Measurements from ENCODE around the gene KCNQ4. TPM values are rescaled to one million over a fixed set of nuclear protein-coding genes. Genes with fewer than 3 reads are reported as not detected.

KCNQ4 gene
- total RNA-seq, 1 donor from 2014 or later, result 0.27 TPM

DNA sequence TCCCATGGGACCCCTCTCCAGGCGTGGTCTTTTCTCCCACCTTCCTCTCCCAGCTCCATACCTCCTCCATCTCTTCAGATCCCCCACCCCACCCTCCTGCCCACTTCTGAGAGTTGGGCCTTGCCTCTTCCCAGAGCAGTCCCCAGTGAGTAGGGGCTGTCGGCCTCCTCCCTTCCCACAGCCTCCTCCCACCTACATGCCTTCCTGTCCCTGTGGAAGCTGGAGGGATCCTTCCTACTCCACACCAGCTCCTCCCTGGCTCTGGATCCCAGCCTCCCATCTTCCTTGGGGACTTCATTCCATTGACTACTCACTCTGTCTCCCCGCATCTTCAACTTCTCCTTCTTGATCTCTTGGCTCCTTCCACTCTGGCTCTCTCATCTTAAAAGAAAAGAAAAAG is 24.9 kb downstream of the KCNQ4 start:
- DNase-seq, result no peak

GRCh38 chr1:40808909-40809308 is 25.3 kb downstream of the KCNQ4 start:
- H3K4me3 Mint-ChIP-seq, result no peak overlapping the region
- H3K36me3 Mint-ChIP-seq (ENCODE audit: low read depth), result no peaks in the 10 kb centered on the region
- DNase-seq, result no peak
- H3K4me1 Mint-ChIP-seq, result peaks cover 27% of the 10 kb centered on the region
- no peaks in the 10 kb centered on the region for H3K27me3 Mint-ChIP-seq
- ChIA-PET CTCF (no interaction called here), POLR2A (interaction anchor here (1.0 to 1.4 kb wide), 2 partner anchors 10 to 118 kb away, joined by 3 to 5 read pairs; partner anchors contain the start of gene NFYC)
- peak; percentile 11 for ATAC-seq (ENCODE audit: low read depth)
- TF ChIP-seq CTCF (IDR thresholded peaks at IDR 0.05), result no peak
- intact Hi-C loops (cut with micrococcal nuclease), result loop anchor here (1.0 to 5.0 kb wide), 2 partner anchors 9 to 37 kb away; no protein-coding TSS in a partner anchor
- peak overlapping the region; percentile 68 for H3K27ac Mint-ChIP-seq
- H3K9me3 Mint-ChIP-seq, result no peaks in the 10 kb centered on the region

More for the DNA sequence above, 24.9 kb downstream of the KCNQ4 start:
- H3K36me3 Mint-ChIP-seq (ENCODE audit: low read depth), result no peaks in the 10 kb centered on the region
- ChIA-PET CTCF (interaction anchor here (1.1 kb wide), 1 partner anchor 34 kb away, joined by 3 read pairs; no protein-coding TSS in a partner anchor), POLR2A (interaction anchor here (1.4 kb wide), 1 partner anchor 10 kb away, joined by 3 read pairs; no protein-coding TSS in a partner anchor)
- no peak for TF ChIP-seq CTCF (IDR thresholded peaks at IDR 0.05)
- H3K9me3 Mint-ChIP-seq, result no peaks in the 10 kb centered on the region
- H3K4me1 Mint-ChIP-seq, result peaks cover 32% of the 10 kb centered on the region
- no peaks in the 10 kb centered on the region for H3K27me3 Mint-ChIP-seq
- intact Hi-C loops (cut with micrococcal nuclease), result loop anchor here (5.0 kb wide), 1 partner anchor 36 kb away; no protein-coding TSS in a partner anchor
- H3K4me3 Mint-ChIP-seq, result no peak overlapping the region
- no peak for ATAC-seq (ENCODE audit: low read depth)
- no peak overlapping the region for H3K27ac Mint-ChIP-seq

- Mint-ChIP-seq H3K27me3 (no peaks in the 10 kb centered on the region), H3K9me3 (no peaks in the 10 kb centered on the region), H3K4me1 (peaks cover 21% of the 10 kb centered on the region), H3K36me3 (ENCODE audit: low read depth) (no peaks in the 10 kb centered on the region), H3K27ac (no peak overlapping the region), H3K4me3 (no peak overlapping the region)
- no peak for DNase-seq
- ATAC-seq (ENCODE audit: low read depth), result no peak
- intact Hi-C loops (cut with micrococcal nuclease), result no loop called here
- CTCF ChIA-PET, result interaction anchor here (1.5 kb wide), 1 partner anchor 36 kb away, joined by 4 read pairs; no protein-coding TSS in a partner anchor
- TF ChIP-seq CTCF (IDR thresholded peaks at IDR 0.05), result no peak
- POLR2A ChIA-PET, result no interaction called here
Measured at GRCh38 chr1:40810927-40811326, 27.3 kb downstream of the KCNQ4 start.

DNA sequence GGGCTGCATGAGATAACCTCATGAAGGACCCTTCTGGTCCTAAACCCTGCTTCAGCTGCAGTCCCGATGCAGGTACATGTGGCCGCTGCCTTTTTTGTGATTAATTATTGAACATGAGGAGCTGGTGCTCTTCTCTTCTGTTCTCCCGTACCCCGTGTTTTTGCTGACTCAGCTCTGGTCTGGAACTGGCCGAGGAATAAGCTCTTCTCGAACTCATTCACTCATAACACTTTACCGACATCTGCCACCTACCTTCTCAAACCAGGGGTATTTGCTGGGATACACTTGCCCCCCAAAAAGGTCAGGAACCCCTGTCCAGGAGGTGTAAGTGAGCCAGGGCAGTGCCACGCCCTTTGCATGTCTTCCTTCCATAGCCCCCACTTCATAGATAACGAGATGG is 31.8 kb downstream of the KCNQ4 start:
- no peaks in the 10 kb centered on the region for H3K27me3 Mint-ChIP-seq
- DNase-seq, result no peak
- ATAC-seq (ENCODE audit: low read depth), result no peak
- POLR2A ChIA-PET, result interaction anchor here (1.3 kb wide), 1 partner anchor 11 kb away, joined by 5 read pairs; no protein-coding TSS in a partner anchor
- intact Hi-C loops (cut with micrococcal nuclease), result no loop called here
- TF ChIP-seq CTCF (IDR thresholded peaks at IDR 0.05), result no peak
- no peaks in the 10 kb centered on the region for H3K9me3 Mint-ChIP-seq
- CTCF ChIA-PET, result no interaction called here
- H3K27ac Mint-ChIP-seq, result no peak overlapping the region
- no peaks in the 10 kb centered on the region for H3K36me3 Mint-ChIP-seq (ENCODE audit: low read depth)
- no peak overlapping the region for H3K4me3 Mint-ChIP-seq
- peaks cover 14% of the 10 kb centered on the region for H3K4me1 Mint-ChIP-seq

- no peaks in the 10 kb centered on the region for H3K9me3 Mint-ChIP-seq
- no peak for TF ChIP-seq CTCF (IDR thresholded peaks at IDR 0.05)
- peaks cover 13% of the 10 kb centered on the region for H3K4me1 Mint-ChIP-seq
- no peak for DNase-seq
- ATAC-seq (ENCODE audit: low read depth), result peak; percentile 47
- H3K27me3 Mint-ChIP-seq, result no peaks in the 10 kb centered on the region
- intact Hi-C loops (cut with micrococcal nuclease), result loop anchor here (1.0 kb wide), 3 partner anchors 9 to 44 kb away; partner anchors contain the start of gene CITED4
- POLR2A ChIA-PET, result interaction anchor here (1.6 kb wide), 1 partner anchor 9 kb away, joined by 3 read pairs; no protein-coding TSS in a partner anchor
- peak overlapping the region; percentile 85 for H3K4me3 Mint-ChIP-seq
- no peaks in the 10 kb centered on the region for H3K36me3 Mint-ChIP-seq (ENCODE audit: low read depth)
- CTCF ChIA-PET, result no interaction called here
- peak overlapping the region; percentile 66 for H3K27ac Mint-ChIP-seq
Measured at GRCh38 chr1:40817791-40818263, 34.2 kb downstream of the KCNQ4 start.
